SU-DHL-6 (cell line): ENCODE results near the gene C17orf107.

Source experiments
- CTCF ChIP-seq: fragments of 200-600 bp; sonication (generic); IDR thresholded peaks from one replicate; pipeline ENCODE4 v1.5.1; 2017; ENCODE audit warnings: antibody characterized with exemption, mild to moderate bottlenecking, low read length, moderate library complexity; ENCODE audit not compliant: insufficient read depth, poor library complexity, severe bottlenecking
- EZH2phosphoT487 ChIP-seq: fragments of 200-600 bp; sonication (generic), shearing (Covaris generic); conservative IDR thresholded peaks from 2 replicates; pipeline ENCODE4 v1.6.1; 2018; ENCODE audit warnings: mild to moderate bottlenecking, antibody characterized with exemption, low read length, moderate library complexity, mixed read lengths

GRCh38 chr17:4893272-4893671, 6.1 kb upstream of the C17orf107 start:
- TF ChIP-seq CTCF: no peak
- TF ChIP-seq EZH2phosphoT487: no peak
